AG04450 (cell line): ENCODE data around the gene DGUOK. TPM values are rescaled to one million over a fixed set of nuclear protein-coding genes. Genes with fewer than 3 reads are reported as not detected.

Experiments used
- CTCF ChIA-PET: fragments of 300-600, 350-600 bp; formaldehyde crosslinking; extraction: SDS; loops from one replicate; lab custom pipeline; 2022; ENCODE audit warnings: antibody characterized with exemption, inconsistent platforms; lab: Charles Lee
- POLR2A ChIA-PET: fragments of 350-600 bp; formaldehyde crosslinking; extraction: SDS; loops from one replicate; lab custom pipeline; 2021; ENCODE audit warnings: antibody characterized with exemption, inconsistent platforms; lab: Yijun Ruan, JAX
- DNase-seq: peaks from one replicate; pipeline ENCODE4 v3.0.0-alpha.2; 2011; ENCODE audit warnings: low read depth, low spot score
- H3K27ac ChIP-seq: one replicate; pipeline ENCODE4 v1.5.1; 2012; ENCODE audit warnings: low read depth, low read length, control low read depth
- H3K27me3 ChIP-seq: one replicate; pipeline ENCODE4 v1.6.0; 2012; ENCODE audit warnings: low read length; ENCODE audit not compliant: control insufficient read depth, insufficient read depth
- H3K4me3 ChIP-seq: 2 replicates; pipeline ENCODE4 v1.5.1; 2011; ENCODE audit warnings: mild to moderate bottlenecking, low read depth, low read length, control low read depth
- H3K9me3 ChIP-seq: 2 replicates; pipeline ENCODE4 v1.5.1; 2012; ENCODE audit warnings: low read length; ENCODE audit not compliant: control insufficient read depth, insufficient read depth
- polyA plus RNA-seq: library from polyadenylated mRNA; depleted of rRNA; stranded (reverse); fragments of >200 nt; gene quantifications from 2 replicates; pipeline ENCODE4 v1.2.3, GENCODE V29; 2011
- TF ChIP-seq, protein P1 (sequence below): IDR thresholded peaks from 2 replicates; pipeline ENCODE4 v1.5.1; 2011; ENCODE audit warnings: low read depth, low read length, control low read depth, inconsistent platforms

The DGUOK gene
- polyA plus RNA-seq, 1 experiment = 101 TPM

DNA sequence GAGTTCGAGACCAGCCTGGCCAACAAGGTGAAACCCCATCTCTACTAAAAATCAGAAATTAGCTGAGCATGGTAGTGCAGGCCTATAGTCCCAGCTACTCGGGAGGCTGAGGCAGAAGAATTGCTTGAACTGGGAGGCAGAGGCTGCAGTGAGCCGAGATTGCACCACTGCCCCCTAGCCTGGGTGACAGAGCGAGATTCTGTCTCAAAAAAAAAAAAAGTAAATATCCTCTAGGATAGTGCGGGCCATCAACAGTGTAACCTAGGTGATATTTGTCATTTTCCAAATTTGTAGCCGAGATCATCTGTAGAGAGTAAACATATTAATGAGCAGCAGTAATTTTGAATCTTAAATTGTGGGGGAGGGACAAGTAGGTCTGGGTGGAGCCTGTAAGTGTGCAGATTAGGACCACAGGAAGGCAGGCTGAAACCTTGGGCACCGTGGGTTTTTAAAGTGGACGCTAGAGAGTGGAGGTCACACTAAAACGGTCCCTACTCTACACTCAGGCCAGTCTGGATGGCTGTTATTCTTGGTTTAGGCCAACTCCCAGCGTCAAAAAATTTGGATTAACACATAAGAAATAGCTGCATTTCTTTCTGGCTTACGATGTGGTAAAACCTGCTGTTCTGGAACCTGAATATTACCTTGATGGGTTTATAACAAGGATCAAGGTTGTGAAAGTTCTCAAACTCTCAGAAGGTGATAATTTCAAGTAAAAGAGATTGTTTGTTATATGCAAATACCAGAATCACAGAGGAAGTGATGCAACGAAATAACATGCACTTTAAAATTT, 35.3 kb downstream of the DGUOK start:
- ChIA-PET CTCF (no interaction called here), POLR2A (no interaction called here)
- Histone ChIP-seq H3K4me3 (no peak overlapping the region), H3K27me3 (no peaks in the 10 kb centered on the region), H3K27ac (no peak overlapping the region), H3K9me3 (peaks cover 3% of the 10 kb centered on the region; the same call in 1 of the 2 replicates)
- no peak for DNase-seq
- TF ChIP-seq, protein P1, sequence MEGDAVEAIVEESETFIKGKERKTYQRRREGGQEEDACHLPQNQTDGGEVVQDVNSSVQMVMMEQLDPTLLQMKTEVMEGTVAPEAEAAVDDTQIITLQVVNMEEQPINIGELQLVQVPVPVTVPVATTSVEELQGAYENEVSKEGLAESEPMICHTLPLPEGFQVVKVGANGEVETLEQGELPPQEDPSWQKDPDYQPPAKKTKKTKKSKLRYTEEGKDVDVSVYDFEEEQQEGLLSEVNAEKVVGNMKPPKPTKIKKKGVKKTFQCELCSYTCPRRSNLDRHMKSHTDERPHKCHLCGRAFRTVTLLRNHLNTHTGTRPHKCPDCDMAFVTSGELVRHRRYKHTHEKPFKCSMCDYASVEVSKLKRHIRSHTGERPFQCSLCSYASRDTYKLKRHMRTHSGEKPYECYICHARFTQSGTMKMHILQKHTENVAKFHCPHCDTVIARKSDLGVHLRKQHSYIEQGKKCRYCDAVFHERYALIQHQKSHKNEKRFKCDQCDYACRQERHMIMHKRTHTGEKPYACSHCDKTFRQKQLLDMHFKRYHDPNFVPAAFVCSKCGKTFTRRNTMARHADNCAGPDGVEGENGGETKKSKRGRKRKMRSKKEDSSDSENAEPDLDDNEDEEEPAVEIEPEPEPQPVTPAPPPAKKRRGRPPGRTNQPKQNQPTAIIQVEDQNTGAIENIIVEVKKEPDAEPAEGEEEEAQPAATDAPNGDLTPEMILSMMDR = no peak

DNA sequence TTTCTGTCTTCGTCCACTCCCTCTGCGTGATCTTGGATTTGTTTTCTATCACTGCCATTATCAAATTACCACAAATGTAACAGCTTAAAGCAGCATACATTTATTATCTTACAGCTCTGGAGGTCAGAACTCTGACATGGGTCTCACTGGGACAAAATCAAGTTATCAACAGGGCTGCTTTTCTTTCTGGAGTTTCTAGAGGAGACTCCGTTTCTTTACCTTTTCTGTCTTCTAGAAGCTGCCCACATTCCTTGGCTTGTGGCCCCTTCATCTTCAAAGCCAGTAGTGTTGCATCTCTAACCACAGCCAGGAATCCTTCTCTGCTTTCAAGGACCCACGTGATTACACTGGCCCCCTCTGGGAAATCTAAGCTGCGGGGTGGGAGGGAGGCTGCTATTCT, 36.1 kb downstream of the DGUOK start:
- Histone ChIP-seq H3K4me3 (no peak overlapping the region), H3K27ac (no peak overlapping the region), H3K27me3 (no peaks in the 10 kb centered on the region), H3K9me3 (peaks cover 3% of the 10 kb centered on the region; the same call in 1 of the 2 replicates)
- no peak for DNase-seq
- TF ChIP-seq, protein P1 = no peak
- POLR2A ChIA-PET = no interaction called here
- CTCF ChIA-PET = no interaction called here

DNA sequence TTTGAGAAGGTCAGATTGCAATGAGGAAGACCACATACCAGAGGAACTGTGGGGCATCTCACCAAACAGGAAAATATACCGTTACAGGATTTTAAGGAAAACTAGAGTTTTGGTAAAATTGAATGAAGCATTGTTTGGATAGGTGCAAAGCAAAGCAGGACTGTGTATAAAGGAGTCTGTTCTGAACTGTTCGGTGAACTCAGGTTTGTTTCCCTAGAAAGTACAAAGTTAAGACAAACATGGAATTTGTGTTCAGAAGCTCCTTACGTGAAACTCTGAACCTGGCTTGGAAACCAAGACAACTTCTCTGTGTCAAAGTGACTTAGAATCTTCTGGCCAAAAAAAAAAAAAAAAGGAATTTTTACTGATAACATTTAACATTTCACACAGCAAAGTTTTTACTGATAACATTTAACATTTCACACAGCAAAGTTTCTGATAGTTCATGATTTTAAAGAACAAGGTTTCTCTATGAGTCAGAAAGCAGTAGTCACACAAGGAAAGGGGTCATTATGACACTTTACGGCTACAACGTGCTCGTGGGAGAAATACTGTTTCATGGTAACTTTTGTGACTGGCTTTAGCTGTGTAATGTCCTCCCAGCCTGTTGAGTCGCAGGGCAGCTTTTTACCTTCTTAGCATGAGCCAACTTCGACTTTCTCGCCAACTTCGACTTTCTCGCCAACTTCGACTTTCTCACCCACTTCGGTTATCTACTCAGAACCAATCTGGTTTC, 36.9 kb downstream of the DGUOK start:
- DNase-seq = no peak
- ChIA-PET POLR2A (interaction anchor here (0.7 kb wide), 1 partner anchor 21 kb away, joined by 9 read pairs; the partner anchor contains the start of gene TET3), CTCF (no interaction called here)
- Histone ChIP-seq H3K27ac (no peak overlapping the region), H3K27me3 (no peaks in the 10 kb centered on the region), H3K4me3 (no peak overlapping the region), H3K9me3 (peaks cover 3% of the 10 kb centered on the region; the same call in 1 of the 2 replicates)
- TF ChIP-seq, protein P1 = no peak

DNA sequence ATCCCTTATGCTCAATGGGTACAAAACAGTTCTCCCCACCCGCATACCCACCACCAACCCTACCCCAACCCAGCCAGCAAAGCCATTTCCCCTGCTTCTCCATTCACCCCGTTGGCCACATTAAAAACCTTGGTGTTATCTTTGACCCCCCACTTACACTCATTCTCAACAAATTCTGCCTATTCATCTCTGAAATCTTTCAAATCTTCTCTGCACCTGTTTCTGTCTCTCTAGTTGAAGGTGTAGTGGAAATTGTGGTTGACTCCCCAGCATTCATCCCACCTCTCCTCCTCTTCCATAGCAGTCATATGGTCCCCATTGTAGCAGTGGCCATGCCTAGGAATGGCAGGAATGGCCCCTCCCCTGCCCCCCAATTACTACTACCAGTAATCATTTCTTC, 37.5 kb downstream of the DGUOK start:
- H3K9me3 ChIP-seq = peaks cover 3% of the 10 kb centered on the region; the same call in 1 of the 2 replicates
- POLR2A ChIA-PET = interaction anchor here (0.7 kb wide), 1 partner anchor 20 kb away, joined by 9 read pairs; the partner anchor contains the start of gene TET3
- TF ChIP-seq, protein P1 = no peak
- H3K27ac ChIP-seq = no peak overlapping the region
- H3K4me3 ChIP-seq = no peak overlapping the region
- DNase-seq = no peak
- CTCF ChIA-PET = no interaction called here
- H3K27me3 ChIP-seq = no peaks in the 10 kb centered on the region

DNA sequence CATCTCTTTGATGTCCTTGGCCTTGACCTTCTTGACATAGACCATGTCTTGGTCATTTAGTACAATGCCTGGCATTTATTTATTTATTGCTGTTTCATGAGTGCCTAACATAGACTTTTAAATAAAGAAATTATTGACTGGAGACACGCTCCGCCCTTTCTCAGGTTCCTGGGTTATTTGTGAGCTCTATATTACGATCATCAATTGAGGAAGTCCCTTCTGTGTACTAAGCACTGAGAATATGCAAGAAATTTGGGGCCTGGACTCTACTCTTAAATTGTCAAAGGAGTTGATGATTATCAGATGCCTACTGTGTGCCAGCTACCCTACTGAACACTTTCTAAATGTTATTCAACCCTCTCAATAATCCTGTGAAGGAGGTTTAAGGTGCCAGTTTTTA, 38.4 kb downstream of the DGUOK start:
- CTCF ChIA-PET = no interaction called here
- no peak for DNase-seq
- TF ChIP-seq, protein P1 = no peak

More for the DNA sequence above, 38.4 kb downstream of the DGUOK start:
- POLR2A ChIA-PET = no interaction called here
- peaks cover 3% of the 10 kb centered on the region; the same call in 1 of the 2 replicates for H3K9me3 ChIP-seq
- no peak overlapping the region for H3K4me3 ChIP-seq
- no peak overlapping the region for H3K27ac ChIP-seq
- no peaks in the 10 kb centered on the region for H3K27me3 ChIP-seq
